Measurements from ENCODE around the gene ITPR1.

Gene ITPR1

DNA sequence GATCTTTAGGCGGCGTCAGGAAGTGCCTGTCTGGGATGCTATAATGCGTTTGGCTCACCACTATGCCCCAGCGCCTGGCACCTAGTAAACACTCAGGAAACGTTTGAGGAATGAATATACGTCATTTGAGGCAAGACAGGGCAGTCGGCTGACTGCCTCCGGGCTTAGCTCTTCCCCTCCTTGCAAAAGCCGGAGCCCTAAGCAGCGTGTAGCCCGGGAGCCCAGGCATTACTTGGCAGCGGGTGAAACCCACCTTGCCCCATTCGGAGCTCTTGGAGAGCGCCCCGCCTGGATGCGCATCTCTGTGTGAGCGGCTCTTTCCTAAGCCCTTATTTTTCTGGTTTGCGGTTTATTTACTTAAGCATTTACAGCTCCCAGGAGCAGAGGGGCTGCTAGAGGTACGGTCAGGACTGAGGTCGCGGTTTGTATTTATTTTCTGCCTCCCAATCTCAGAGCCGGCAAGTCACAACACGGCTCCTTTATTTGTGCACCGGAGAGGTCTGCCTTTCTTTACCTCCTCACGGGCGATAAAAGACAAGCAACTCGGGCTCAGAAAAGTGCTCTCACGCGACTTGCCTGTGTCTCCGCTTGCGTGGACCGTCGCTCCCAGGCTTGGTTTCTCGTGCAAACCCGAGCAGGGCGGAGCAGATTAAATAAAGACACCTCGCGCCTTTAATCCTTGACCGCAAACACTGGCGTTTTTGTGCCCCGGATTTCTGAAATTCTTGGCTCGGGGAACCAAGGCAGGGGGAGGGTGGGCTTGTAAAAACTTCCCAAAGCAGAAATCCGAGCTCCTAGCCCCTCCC is 737 bp upstream of the ITPR1 start:
- peak; percentile 2 for DNase-seq

DNA sequence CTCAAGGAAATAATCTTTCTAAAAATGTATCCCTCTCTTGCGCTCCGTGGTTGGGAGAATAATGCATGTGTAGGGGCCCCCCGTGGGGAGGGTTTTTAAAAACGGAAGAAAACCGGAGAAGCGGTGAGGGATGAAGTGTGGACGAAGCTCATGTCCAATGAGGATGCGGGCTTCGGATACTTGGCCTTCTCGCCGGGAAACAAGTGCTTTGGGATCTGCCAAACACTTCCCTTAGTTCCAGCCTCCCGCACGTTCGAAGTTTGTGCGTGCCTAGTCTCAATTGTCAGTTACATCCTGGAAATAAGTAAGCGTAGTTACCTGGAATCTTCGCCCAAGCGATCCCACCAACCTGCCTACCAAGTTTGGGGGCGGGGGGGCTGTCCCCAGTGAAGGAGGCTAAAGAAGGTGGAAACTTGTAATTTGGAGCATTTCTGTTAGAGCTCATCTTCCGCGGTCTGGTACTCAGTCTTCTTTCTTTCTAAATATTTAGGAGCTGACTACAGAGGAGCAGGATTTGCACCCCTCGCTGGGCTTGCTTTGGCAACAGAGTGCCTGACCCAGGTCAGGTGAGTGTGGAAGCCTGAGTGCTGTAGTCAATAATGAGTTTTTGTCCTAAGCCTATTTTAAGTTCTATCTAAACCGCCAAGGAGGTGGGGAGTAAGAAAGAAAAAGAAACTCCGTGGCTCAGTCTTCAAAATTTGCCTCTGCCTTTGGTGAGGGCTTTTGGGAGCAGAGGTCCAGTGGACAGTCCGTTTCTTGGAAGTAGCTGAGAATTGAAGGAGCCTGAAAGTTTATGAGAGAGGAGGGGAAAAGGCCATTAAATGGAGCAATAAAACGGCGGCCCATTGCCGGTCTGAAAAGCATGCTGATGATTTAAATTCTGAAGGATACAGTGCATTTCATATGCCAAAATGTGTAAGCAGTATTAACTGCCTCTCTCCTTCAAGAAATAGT is 1.1 kb downstream of the ITPR1 start:
- DNase-seq: no peak

DNA sequence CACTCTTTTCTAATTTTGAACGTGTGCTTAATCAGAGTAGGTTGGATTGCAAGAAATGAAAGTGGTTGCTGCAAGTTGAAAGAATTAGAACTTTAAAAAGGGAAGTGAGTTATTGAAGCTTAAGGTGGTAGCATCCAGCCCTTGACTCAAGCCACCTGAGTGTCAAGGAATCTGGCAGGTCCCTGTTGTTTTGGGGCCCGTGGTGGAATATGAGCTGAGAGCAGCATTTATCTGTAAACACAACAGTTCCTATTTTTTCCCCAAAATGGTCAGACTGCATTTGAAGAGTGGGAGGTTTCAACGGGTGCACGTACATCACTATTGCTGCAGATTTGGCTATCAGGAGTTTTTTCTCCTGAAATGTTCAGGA is 1.7 kb downstream of the ITPR1 start:
- no peak for DNase-seq

DNA sequence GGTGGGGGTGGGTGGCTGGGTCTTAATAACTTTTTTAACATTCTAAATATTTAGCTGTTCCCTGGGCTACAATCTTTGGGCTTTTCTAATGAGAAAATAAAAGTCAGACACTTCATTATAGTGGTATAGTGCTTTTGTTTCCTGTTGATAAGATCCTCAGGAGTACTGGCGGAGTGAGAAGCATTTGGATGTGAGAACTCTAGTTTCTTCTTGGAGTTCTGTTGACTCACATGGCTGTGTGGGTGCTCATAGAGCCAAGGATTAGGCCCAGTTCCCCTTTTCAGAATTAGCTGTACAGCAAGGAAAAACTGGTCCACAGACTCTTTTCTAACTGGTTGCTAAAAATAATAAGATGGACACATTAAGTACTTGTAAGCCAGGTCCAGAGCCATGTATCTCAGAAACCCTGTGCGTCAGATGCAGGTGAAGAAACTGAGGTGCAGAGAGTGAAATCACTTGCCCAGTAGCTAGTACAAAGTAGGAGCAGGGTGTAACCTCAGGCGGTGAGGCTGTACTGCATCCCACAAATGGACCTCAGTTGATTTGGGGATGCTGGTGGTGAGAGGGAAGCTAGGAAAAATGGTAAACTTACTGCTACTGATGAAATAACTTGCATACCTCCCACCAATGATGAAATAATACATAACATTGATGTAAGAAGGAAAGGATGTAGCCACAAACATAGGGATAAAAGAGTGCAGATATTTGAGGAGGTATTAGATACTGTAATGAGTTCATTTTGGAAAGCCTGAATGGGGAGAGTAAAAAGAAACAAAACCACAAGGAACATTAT is 2.3 kb downstream of the ITPR1 start:
- DNase-seq: no peak

DNA sequence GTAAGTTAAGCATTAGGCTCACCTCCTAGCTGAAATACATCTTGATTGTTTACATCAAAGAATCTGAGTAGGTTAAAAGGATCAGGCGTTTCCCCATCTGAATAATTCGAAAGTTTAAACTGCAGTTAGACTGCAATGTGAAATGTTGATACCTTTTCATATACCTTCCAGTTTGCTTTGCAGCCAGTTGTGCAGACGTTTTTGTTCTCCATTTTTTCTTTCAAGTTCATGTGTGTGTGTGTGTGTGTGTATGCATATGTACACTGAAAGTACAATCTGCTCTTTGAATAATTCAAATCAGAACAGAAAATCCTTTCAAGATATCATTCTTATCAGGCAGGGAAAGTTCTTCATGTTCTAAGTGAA is 2.9 kb downstream of the ITPR1 start:
- no peak for DNase-seq

- no peak for DNase-seq
Observed at GRCh38 chr3:4497005-4497692, 4.0 kb downstream of the ITPR1 start.

DNA sequence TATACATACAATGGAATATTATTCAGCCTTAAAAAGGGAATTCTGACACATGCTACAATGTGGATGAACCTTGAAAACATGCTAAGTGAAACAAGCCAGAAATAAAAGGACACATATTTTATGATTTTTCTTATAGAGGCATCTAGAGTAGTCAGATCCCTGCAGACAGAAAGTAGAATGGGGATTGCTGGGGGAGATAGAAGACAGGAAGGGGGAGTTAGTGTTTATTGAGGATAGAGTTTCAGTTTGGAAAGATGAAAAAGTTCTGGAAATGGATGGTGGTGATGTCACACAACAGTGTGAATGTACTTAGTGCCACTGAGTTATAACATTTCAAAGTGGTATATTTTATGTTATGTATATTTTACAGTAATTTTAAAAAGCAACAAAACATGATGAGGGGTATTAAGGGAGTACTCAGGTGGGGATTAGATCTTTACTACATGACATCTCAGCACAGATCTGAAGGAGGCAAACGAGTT is 4.7 kb downstream of the ITPR1 start:
- no peak for DNase-seq

- no peak for DNase-seq
Observed at GRCh38 chr3:4498446-4498845, 5.3 kb downstream of the ITPR1 start.

GRCh38 chr3:4501437-4501836 is 8.3 kb downstream of the ITPR1 start:
- no peak for DNase-seq

DNA sequence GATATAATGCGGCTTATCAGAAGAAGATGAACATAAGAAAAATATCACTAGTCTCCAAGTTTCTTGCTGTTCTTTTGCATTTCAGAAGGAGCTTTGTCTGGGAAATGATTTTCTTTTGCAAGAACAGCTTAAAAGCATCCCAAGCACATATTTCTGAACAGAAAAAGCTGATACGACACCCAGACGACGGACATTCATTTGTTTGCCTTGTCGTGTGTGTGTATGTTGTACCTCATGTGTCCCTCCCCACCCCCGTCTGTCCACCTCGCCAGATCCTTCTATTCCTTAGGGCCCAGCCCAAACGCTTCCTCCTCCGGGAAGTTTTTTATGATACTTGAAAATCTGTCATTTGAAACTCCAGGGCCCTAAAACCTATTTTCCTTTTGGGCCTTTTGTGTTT is 8.8 kb downstream of the ITPR1 start:
- DNase-seq: no peak

DNA sequence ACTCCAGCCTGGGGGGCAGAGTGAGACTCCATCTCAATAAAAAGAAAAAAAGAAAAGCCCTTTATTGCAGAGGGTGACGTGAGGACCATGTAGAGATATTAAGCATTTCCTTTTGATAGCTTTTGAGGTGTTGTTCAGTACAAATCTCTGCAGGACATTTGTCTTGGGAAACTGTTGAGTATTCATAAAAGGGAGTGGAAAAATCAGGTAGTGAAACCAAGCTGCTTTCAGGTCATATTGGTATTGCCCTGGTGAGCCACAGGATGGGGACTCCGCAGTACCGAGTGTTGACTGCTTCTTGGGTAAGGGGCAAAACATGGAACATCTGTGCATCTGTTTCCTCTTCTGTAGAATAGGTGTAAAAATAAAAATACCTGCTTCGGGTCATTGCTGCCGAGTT is 9.9 kb downstream of the ITPR1 start:
- no peak for DNase-seq

DNA sequence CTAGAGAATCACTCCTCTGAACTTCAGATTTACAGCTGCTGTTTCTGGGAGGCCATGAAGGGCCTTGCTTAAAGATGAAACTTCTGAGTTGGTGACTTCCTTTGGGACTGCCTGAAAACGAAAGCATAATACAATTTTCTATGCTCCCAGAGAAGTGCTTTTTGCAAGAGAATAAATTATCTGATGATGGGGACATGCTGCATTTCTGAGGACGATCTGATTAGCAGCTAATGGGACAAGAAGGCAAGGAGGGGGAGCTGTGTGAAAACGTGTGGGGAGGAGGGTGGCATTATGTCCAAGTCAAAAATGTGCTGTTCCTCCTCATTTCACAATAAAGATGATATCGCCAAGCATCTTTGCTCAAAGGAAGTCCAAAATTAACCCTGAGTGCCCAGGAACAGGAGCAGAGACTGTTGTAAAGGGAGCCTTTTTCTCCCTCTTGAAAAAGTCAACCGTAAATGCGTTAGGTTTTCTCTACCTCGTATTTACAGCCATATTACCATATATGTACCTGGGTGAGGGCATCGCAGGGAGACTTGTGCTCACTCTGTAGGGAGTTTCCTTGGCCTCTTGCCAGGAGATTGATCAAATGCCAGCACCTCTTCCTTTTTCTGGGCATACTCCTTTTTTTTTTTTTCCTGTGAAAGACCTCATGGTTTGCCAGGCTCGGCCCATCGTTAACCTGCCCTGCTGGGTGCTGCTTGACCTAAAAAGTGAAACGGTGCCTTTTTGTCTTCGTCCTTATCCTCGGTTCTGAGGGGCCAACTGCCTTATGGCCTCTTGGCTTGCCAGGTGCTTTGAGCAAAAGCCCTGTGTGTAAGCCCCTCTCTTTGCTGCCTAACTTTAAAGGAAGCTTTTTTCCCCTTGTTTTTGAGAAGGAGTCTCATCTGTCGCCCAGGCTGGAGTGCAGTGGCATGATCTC is 11.5 kb downstream of the ITPR1 start:
- DNase-seq: no peak

GRCh38 chr3:4505688-4506558 is 12.8 kb downstream of the ITPR1 start:
- DNase-seq: no peak

- no peak for DNase-seq
Observed at GRCh38 chr3:4506559-4507023, 13.4 kb downstream of the ITPR1 start.

DNA sequence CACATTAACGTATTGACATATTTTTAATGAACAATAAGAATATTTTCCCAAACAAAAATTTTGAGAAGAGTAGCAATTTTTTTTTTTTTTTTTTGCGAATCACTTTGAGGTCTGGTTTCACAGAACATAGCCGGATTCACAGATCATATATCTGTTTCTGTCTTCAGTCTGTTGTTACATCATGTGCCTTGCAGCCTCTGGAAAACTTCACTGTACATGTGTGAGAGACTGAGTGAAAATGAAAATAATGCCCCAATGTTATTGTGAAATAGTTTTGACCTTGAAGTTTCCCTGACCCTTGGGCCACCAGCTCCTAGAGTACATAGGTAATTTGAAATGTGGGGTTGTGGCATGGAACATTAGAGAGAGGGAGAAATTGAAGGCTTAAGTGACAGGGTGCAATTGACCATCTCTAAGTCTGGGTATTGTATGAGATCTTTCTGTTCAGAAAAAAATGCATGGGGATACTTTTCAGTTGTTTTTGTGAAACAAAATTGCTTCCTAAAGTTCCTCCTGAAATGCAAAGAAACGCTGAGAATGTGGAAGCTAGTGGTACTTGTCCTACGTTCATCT is 14.0 kb downstream of the ITPR1 start:
- DNase-seq: no peak

DNA sequence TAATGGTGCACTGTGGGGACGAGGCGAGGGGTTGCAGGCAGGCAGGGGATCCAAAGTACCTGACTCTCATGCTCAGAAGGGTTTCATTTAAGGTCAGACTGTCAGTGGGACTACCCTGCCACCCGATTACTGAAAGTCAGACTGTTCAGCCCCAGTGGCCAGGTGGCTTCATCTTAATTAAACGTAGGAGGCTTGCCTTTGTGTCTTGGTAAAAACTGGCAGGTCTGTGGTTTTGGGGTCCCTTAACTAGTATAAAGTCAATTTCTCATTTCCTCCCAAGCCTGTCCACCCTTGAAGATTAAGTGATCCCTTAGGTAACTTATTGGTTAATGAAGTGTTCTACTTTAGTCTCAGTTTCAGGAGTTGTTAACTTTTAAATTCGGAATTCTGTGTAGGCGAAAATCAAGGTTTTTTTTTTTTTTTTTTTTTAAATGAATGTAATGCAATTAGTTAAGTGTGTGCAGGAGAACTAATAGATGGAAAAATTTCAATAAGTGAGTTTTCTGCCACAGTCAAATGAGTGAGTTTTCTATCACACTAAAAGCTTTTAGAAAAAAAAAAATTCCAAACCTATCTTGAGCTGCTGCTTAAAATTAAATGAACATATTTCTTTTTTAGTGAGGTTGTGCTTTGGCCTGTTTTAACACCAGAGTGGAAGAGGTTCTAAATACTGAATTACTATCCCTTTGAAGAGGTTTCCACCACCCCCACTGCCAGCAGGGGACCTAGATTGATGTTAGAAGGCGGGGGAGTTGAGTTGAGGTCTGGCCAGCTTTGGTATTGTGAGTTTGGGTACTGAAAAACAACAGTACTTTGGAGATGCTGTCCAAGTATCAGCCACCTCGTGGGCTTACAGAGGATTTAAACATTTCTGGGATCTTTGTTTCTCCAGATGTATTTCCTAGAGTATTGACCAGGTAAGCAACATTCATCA is 15.2 kb downstream of the ITPR1 start:
- DNase-seq: no peak

- no peak for DNase-seq
Observed at GRCh38 chr3:4509043-4509442, 15.9 kb downstream of the ITPR1 start.

GRCh38 chr3:4509983-4510755 is 17.0 kb downstream of the ITPR1 start:
- no peak for DNase-seq
